ENCODE measurements around the gene ARAP3.
"Not testable (repeated sequence)": the region's sequence is repeated elsewhere in the genome, so short reads cannot be mapped to it uniquely, and the experiment has no call there.

ARAP3 gene

GRCh38 chr5:141681695-141682641 is at the start of gene ARAP3:
Gene ARAP3 (minus strand): TSS chr5:141682230. CDS start chr5:141680486, 1,744 bp downstream.
- DNase-seq (ENCODE audit: low read depth in 3 of 3), result no peak

- DNase-seq (ENCODE audit: low read depth in 3 of 3), result no peak
Measured at GRCh38 chr5:141729387-141730006, 47.5 kb upstream of the ARAP3 start.

GRCh38 chr5:141725891-141726290 is 43.9 kb upstream of the ARAP3 start:
- no peak for DNase-seq (ENCODE audit: low read depth in 3 of 3)

- not testable (repeated sequence) for DNase-seq (ENCODE audit: low read depth in 3 of 3)
Measured at GRCh38 chr5:141725174-141725573, 43.1 kb upstream of the ARAP3 start.

- DNase-seq (ENCODE audit: low read depth in 3 of 3), result no peak
Measured at GRCh38 chr5:141722266-141722665, 40.2 kb upstream of the ARAP3 start.

GRCh38 chr5:141717043-141717442 is 35.0 kb upstream of the ARAP3 start:
- DNase-seq (ENCODE audit: low read depth in 3 of 3), result no peak

GRCh38 chr5:141716468-141716867 is 34.4 kb upstream of the ARAP3 start:
- DNase-seq (ENCODE audit: low read depth in 3 of 3), result no peak

GRCh38 chr5:141716009-141716408 is 34.0 kb upstream of the ARAP3 start:
- DNase-seq (ENCODE audit: low read depth in 3 of 3), result no peak

GRCh38 chr5:141715346-141715905 is 33.4 kb upstream of the ARAP3 start:
- no peak for DNase-seq (ENCODE audit: low read depth in 3 of 3)

- DNase-seq (ENCODE audit: low read depth in 3 of 3), result no peak
Measured at GRCh38 chr5:141714542-141715310, 32.7 kb upstream of the ARAP3 start.

- DNase-seq (ENCODE audit: low read depth in 3 of 3), result no peak
Measured at GRCh38 chr5:141713616-141714309, 31.7 kb upstream of the ARAP3 start.

GRCh38 chr5:141711687-141712086 is 29.7 kb upstream of the ARAP3 start:
- no peak for DNase-seq (ENCODE audit: low read depth in 3 of 3)

GRCh38 chr5:141709699-141710267 is 27.8 kb upstream of the ARAP3 start:
- DNase-seq (ENCODE audit: low read depth in 3 of 3), result no peak

- no peak for DNase-seq (ENCODE audit: low read depth in 3 of 3)
Measured at GRCh38 chr5:141708016-141708415, 26.0 kb upstream of the ARAP3 start.

GRCh38 chr5:141707510-141707909 is 25.5 kb upstream of the ARAP3 start:
- DNase-seq (ENCODE audit: low read depth in 3 of 3), result no peak

- no peak for DNase-seq (ENCODE audit: low read depth in 3 of 3)
Measured at GRCh38 chr5:141706121-141706520, 24.1 kb upstream of the ARAP3 start.

- DNase-seq (ENCODE audit: low read depth in 3 of 3), result no peak
Measured at GRCh38 chr5:141705469-141705868, 23.4 kb upstream of the ARAP3 start.

GRCh38 chr5:141704782-141705297 is 22.8 kb upstream of the ARAP3 start:
- no peak for DNase-seq (ENCODE audit: low read depth in 3 of 3)

- no peak for DNase-seq (ENCODE audit: low read depth in 3 of 3)
Measured at GRCh38 chr5:141703133-141703561, 21.1 kb upstream of the ARAP3 start.

- no peak for DNase-seq (ENCODE audit: low read depth in 3 of 3)
Measured at GRCh38 chr5:141701360-141702119, 19.5 kb upstream of the ARAP3 start.
